ENCODE measurements around the gene HDAC5.
"Not testable (repeated sequence)": the region's sequence is repeated elsewhere in the genome, so short reads cannot be mapped to it uniquely, and the experiment has no call there.

The HDAC5 gene

DNA sequence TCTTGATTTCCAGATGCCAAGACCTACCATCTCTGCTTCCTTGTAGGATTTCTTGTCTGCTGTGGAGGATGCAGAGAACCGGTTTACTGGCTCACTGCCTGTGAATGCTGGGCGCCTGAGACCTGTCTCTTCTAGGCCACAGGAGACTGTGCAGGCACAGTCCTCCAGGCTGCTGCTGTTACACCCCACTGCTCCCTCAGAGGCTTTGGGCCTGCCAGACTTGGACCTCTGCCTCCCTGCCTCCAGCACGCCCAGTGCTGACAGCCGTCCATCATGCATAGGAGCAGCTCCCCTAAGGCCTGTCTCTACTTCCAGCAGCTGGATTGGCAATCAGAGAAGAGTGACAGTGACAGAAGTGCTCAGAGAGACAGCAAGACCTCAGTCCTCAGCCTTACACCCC lies 24.4 kb upstream of the HDAC5 start:
- H3K4me1 ChIP-seq (ENCODE audit: control insufficient read depth, insufficient read depth, low read length), result no peaks in the 10 kb centered on the region
- H3K4me3 ChIP-seq (ENCODE audit: low read length), result no peak overlapping the region
- H3K9me3 ChIP-seq (ENCODE audit: control insufficient read depth, low read length), result no peaks in the 10 kb centered on the region
- no peaks in the 10 kb centered on the region for H3K36me3 ChIP-seq (ENCODE audit: control insufficient read depth, insufficient read depth, low read length)
- no peak overlapping the region for H3K9ac ChIP-seq (ENCODE audit: low read length)
- no peaks in the 10 kb centered on the region for H3K27me3 ChIP-seq (ENCODE audit: control insufficient read depth, insufficient read depth, low read length)

DNA sequence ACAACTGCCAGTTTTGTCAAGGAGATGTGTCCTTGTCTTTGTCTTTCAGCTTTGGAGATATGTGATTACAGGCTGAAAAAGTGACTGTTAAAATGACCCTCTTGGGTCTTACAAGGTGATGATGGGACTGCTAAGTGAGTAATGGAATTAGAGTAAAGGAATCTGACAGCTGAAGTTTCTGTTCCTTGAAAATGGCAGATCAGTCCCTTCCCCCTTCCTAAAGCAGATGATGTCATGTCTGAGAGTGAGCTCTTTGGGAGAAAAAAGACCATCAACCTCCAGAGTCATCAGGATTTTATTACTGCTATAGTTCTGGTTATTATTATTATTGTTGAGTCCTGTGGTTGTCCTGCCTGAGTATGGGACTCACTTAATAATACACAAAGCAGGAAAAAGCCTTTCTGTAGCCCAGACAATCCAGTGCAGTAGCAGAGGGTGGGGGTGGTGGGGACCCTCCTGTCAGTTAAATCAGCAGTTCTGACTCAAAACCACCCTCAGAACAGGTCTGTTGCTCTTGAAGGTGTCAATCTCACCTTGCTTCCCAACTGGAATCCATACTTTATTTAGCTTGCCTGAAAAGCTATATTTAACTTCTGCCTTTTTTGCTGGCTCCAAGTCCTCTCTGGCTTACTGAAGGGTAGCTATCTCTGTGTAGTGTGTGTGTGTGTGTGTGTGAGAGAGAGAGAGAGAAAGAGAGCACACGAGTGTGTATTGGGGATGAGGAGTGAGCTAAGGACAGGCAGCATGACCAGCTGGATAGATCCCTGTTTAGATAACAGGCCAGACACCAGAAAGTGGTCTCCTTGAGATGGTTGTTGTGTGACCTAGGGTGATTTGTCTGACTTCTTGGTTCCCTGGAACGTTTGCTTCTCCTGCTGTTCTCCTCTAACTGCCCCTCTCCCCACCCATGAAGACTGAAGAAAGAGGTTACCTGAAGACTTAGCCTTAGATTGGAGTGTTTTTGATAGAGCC lies 23.2 kb upstream of the HDAC5 start:
- Histone ChIP-seq H3K4me1 (ENCODE audit: control insufficient read depth, insufficient read depth, low read length) (peaks cover 8% of the 10 kb centered on the region), H3K9ac (ENCODE audit: low read length) (no peak overlapping the region)

DNA sequence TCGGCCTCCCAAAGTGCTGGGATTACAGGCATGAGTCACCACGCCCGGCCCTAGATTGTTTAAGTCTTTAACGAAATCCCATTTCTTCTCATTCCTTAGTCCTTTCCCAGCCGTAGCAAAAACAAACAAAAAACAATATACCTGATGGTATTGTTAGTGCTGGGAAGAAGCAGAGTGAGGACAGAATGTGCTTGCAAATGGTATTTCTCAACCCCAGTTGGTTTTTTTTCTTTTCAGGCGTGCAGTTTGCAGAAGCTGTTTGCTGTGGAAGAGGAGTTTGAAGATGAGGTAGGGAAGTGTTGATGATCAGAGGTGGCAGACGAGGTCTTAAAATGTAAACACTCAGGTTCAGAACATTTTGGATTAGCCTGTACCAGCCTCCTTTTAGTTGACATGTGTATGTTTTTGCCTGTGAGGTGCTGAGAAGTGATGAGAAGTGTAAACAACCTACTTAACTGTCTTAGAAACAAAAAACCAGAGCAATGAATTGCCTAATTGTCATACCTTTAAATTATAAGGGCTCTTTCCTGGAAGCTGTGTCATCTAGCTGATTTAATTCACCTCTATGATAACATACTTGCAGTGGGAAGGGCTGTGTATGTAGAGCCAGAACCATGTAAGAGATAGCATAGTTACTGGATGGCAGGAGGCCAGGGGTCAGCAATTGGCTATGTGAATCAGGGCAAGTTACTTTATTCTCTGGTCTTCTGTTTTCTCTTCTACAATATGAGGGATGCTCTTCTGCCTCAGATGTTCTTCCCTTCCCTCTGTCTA lies 21.7 kb upstream of the HDAC5 start:
- Histone ChIP-seq H3K36me3 (ENCODE audit: control insufficient read depth, insufficient read depth, low read length) (no peaks in the 10 kb centered on the region), H3K27me3 (ENCODE audit: control insufficient read depth, insufficient read depth, low read length) (no peaks in the 10 kb centered on the region), H3K4me3 (ENCODE audit: low read length) (no peak overlapping the region), H3K9ac (ENCODE audit: low read length) (no peak overlapping the region), H3K4me1 (ENCODE audit: control insufficient read depth, insufficient read depth, low read length) (peaks cover 12% of the 10 kb centered on the region), H3K9me3 (ENCODE audit: control insufficient read depth, low read length) (no peaks in the 10 kb centered on the region)

More for the DNA sequence above, 23.2 kb upstream of the HDAC5 start:
- no peaks in the 10 kb centered on the region for H3K27me3 ChIP-seq (ENCODE audit: control insufficient read depth, insufficient read depth, low read length)
- no peaks in the 10 kb centered on the region for H3K9me3 ChIP-seq (ENCODE audit: control insufficient read depth, low read length)
- H3K4me3 ChIP-seq (ENCODE audit: low read length), result no peak overlapping the region
- no peaks in the 10 kb centered on the region for H3K36me3 ChIP-seq (ENCODE audit: control insufficient read depth, insufficient read depth, low read length)

DNA sequence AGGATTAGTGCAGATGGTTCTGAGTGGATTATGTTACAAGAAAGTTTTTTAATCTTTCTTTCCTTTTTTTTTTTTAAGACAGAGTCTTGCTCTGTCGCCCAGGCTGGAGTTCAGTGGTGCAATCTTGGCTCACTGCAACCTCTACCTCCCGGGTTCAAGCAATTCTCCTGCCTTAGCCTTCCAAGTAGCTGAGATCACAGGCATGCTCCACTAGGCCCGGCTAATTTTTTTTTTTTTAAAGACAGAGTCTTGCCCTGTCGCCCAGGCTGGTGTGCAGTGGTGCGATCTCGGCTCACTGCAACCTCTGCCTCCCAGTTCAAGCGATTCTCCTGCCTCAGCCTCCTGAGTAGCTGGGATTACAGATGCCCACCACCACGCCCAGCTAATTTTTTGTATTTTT lies 20.5 kb upstream of the HDAC5 start:
- not testable (repeated sequence) for H3K27me3 ChIP-seq (ENCODE audit: control insufficient read depth, insufficient read depth, low read length); H3K9me3 ChIP-seq (ENCODE audit: control insufficient read depth, low read length)
- H3K4me1 ChIP-seq (ENCODE audit: control insufficient read depth, insufficient read depth, low read length), result peaks cover 13% of the 10 kb centered on the region

DNA sequence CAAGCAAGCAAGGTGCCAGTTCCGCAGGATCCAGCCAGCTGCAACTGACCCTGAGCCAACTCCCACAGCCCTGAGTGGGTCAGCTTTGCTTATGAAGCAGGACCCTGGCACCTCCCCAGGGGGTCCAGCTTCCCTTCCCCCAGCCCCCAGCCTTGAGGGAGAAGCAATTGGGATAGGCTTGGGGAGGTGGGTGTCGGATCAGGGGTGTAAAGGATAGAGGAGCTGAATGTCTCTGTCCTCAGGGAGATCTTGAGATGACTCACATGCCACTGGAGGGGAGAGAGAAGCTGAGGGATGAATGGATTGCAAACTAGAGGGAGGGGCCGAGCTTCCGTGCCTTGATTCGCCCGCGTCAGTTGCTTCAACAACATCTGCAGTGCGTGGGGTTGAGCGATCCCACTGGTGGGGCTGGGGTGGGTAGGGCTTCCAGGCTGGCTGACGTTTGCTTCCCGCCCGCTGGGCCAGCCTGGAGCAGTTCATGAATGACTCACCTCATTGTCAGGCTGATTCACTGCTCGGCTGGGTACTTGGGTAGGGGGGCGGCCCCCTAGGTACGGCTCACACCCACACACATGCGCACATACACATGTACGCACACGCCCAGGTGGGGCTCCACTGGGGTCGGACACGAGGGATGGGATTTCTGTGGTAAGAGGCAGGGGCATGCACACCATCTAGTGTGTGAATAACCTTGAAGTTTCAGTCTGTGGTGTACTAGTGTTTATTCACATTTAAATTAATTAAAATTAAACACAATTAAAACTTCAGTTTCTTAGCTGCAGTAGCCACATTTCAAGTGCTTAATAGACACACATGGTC lies 14.7 kb upstream of the HDAC5 start:
- Histone ChIP-seq H3K4me1 (ENCODE audit: control insufficient read depth, insufficient read depth, low read length) (peaks cover 24% of the 10 kb centered on the region), H3K9ac (ENCODE audit: low read length) (peak overlapping the region; percentile 20), H3K4me3 (ENCODE audit: low read length) (no peak overlapping the region), H3K36me3 (ENCODE audit: control insufficient read depth, insufficient read depth, low read length) (no peaks in the 10 kb centered on the region), H3K27me3 (ENCODE audit: control insufficient read depth, insufficient read depth, low read length) (no peaks in the 10 kb centered on the region), H3K9me3 (ENCODE audit: control insufficient read depth, low read length) (no peaks in the 10 kb centered on the region)

More for the DNA sequence above, 20.5 kb upstream of the HDAC5 start:
- not testable (repeated sequence) for H3K36me3 ChIP-seq (ENCODE audit: control insufficient read depth, insufficient read depth, low read length); H3K9ac ChIP-seq (ENCODE audit: low read length); H3K4me3 ChIP-seq (ENCODE audit: low read length)

- H3K27me3 ChIP-seq (ENCODE audit: control insufficient read depth, insufficient read depth, low read length), result no peaks in the 10 kb centered on the region
- H3K9ac ChIP-seq (ENCODE audit: low read length), result no peak overlapping the region
- H3K4me3 ChIP-seq (ENCODE audit: low read length), result no peak overlapping the region
- H3K36me3 ChIP-seq (ENCODE audit: control insufficient read depth, insufficient read depth, low read length), result no peaks in the 10 kb centered on the region
- peaks cover 12% of the 10 kb centered on the region for H3K4me1 ChIP-seq (ENCODE audit: control insufficient read depth, insufficient read depth, low read length)
- H3K9me3 ChIP-seq (ENCODE audit: control insufficient read depth, low read length), result no peaks in the 10 kb centered on the region
These were observed 11.5 kb upstream of the HDAC5 start for GRCh38 chr17:44134752-44135568.

GRCh38 chr17:44133918-44134476 lies 10.6 kb upstream of the HDAC5 start:
- no peak overlapping the region for H3K4me3 ChIP-seq (ENCODE audit: low read length)
- H3K4me1 ChIP-seq (ENCODE audit: control insufficient read depth, insufficient read depth, low read length), result peaks cover 12% of the 10 kb centered on the region
- no peak overlapping the region for H3K9ac ChIP-seq (ENCODE audit: low read length)
- H3K27me3 ChIP-seq (ENCODE audit: control insufficient read depth, insufficient read depth, low read length), result no peaks in the 10 kb centered on the region
- no peaks in the 10 kb centered on the region for H3K36me3 ChIP-seq (ENCODE audit: control insufficient read depth, insufficient read depth, low read length)
- H3K9me3 ChIP-seq (ENCODE audit: control insufficient read depth, low read length), result no peaks in the 10 kb centered on the region

- H3K36me3 ChIP-seq (ENCODE audit: control insufficient read depth, insufficient read depth, low read length), result no peaks in the 10 kb centered on the region
- H3K9me3 ChIP-seq (ENCODE audit: control insufficient read depth, low read length), result no peaks in the 10 kb centered on the region
- no peaks in the 10 kb centered on the region for H3K27me3 ChIP-seq (ENCODE audit: control insufficient read depth, insufficient read depth, low read length)
- H3K4me1 ChIP-seq (ENCODE audit: control insufficient read depth, insufficient read depth, low read length), result no peaks in the 10 kb centered on the region
- no peak overlapping the region for H3K4me3 ChIP-seq (ENCODE audit: low read length)
- H3K9ac ChIP-seq (ENCODE audit: low read length), result no peak overlapping the region
These were observed 8.9 kb upstream of the HDAC5 start for GRCh38 chr17:44132275-44132821.

DNA sequence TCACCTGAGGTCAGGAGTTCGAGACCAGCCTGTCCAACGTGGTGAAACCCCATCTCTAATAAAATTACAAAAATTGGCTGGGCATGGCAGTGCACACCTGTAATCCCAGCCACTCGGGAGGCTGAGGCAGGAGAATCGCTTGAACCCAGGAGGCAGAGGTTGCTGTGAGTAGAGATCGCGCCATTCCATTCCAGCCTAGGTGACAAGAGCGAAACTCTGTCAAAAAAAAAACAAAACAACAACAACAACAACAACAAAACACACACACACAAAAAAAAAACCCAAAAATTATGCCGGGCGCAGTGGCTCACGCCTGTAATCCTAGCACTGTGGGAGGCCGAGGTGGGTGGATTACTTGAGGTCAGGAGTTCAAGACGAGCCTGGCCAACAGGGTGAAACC lies 7.9 kb upstream of the HDAC5 start:
- not testable (repeated sequence) for H3K36me3 ChIP-seq (ENCODE audit: control insufficient read depth, insufficient read depth, low read length); H3K9me3 ChIP-seq (ENCODE audit: control insufficient read depth, low read length); H3K4me3 ChIP-seq (ENCODE audit: low read length); H3K27me3 ChIP-seq (ENCODE audit: control insufficient read depth, insufficient read depth, low read length); H3K4me1 ChIP-seq (ENCODE audit: control insufficient read depth, insufficient read depth, low read length); H3K9ac ChIP-seq (ENCODE audit: low read length)

- no peak overlapping the region for H3K9ac ChIP-seq (ENCODE audit: low read length)
- no peak overlapping the region for H3K4me3 ChIP-seq (ENCODE audit: low read length)
- no peaks in the 10 kb centered on the region for H3K36me3 ChIP-seq (ENCODE audit: control insufficient read depth, insufficient read depth, low read length)
- H3K4me1 ChIP-seq (ENCODE audit: control insufficient read depth, insufficient read depth, low read length), result no peaks in the 10 kb centered on the region
- H3K27me3 ChIP-seq (ENCODE audit: control insufficient read depth, insufficient read depth, low read length), result no peaks in the 10 kb centered on the region
- H3K9me3 ChIP-seq (ENCODE audit: control insufficient read depth, low read length), result no peaks in the 10 kb centered on the region
These were observed 7.4 kb upstream of the HDAC5 start for GRCh38 chr17:44130693-44131349.

Measured in mucosa of stomach (tissue), 1 donor.